SH-SY5Y (cell line): ENCODE data around the gene PIH1D2.

ENCODE experiments used
- GATA2 ChIP-seq: IDR thresholded peaks from 2 replicates; pipeline ENCODE4 v1.6.1; 2011; ENCODE audit warnings: mild to moderate bottlenecking, low read depth, low read length
- GATA3 ChIP-seq: IDR thresholded peaks from 2 replicates; pipeline ENCODE4 v1.6.1; 2011; ENCODE audit warnings: low read depth, mild to moderate bottlenecking, low read length, moderate library complexity

Gene PIH1D2

GRCh38 chr11:112025707-112026106 is 48.1 kb downstream of the PIH1D2 start:
- TF ChIP-seq GATA2 (no peak), GATA3 (no peak)

- TF ChIP-seq GATA2, result no peak
- no peak for TF ChIP-seq GATA3
Observed at GRCh38 chr11:112024773-112025678, 48.8 kb downstream of the PIH1D2 start, which contains the start of gene DLAT. Gene DLAT (plus strand): TSS chr11:112025408. CDS start chr11:112025473, 65 bp downstream.

GRCh38 chr11:112024178-112024772 is 49.5 kb downstream of the PIH1D2 start:
- no peak for TF ChIP-seq GATA2
- no peak for TF ChIP-seq GATA3

GRCh38 chr11:112023104-112023503 is 50.7 kb downstream of the PIH1D2 start:
- TF ChIP-seq GATA2 (no peak), GATA3 (no peak)

- TF ChIP-seq GATA3, result no peak
- TF ChIP-seq GATA2, result no peak
Observed at GRCh38 chr11:112019066-112019465, 54.8 kb downstream of the PIH1D2 start.
